GM18499 (cell line): Measurements from ENCODE around the gene JAZF1.
"Not testable (repeated sequence)": the region's sequence is repeated elsewhere in the genome, so short reads cannot be mapped to it uniquely, and the experiment has no call there.

Experiments used
- ATAC-seq: cut with Tn5 transposase; IDR thresholded peaks from one replicate; pipeline ENCODE4 v1.9.1; 2021; ENCODE audit warnings: moderate number of reproducible peaks; ENCODE audit not compliant: insufficient read depth, unreplicated experiment

JAZF1 gene

DNA sequence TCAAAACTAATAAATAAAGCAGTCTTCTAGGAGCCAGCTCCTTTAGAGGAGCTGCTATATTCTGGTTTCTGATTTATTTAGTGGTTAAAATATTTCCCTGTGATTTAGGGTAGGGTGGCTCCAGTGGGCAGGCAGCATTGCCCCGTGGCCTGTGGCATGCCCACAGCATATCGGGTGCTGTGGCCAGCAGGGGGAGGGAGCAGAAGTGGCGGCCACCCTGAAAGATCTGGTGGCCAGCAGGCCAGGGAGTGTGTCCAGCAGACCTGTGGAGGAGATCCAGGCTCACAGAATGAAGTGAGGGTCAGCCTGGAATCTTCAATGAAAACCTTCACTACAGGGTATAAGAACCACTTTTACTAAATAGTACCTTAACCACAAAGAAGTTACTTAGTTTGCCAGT lies 251.5 kb downstream of the JAZF1 start:
- no peak for ATAC-seq

DNA sequence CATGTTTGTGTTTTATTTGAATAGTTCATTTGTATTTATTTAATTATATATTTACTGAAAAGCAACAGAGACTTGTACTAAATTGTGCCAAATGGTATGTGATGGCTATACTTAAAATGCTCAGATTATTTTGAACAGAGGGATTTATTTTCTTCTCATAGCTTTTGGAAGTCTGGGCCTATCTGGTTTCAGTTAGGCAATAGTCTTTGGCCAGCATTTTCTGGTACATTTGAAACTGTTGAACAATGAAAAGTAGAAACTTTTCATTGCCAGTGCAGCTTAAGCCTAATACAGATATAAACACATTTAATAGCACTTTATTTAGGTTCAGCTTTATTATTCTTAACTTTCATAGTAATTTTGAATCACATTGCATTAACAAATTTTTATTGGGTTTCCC lies 252.6 kb downstream of the JAZF1 start:
- no peak for ATAC-seq

DNA sequence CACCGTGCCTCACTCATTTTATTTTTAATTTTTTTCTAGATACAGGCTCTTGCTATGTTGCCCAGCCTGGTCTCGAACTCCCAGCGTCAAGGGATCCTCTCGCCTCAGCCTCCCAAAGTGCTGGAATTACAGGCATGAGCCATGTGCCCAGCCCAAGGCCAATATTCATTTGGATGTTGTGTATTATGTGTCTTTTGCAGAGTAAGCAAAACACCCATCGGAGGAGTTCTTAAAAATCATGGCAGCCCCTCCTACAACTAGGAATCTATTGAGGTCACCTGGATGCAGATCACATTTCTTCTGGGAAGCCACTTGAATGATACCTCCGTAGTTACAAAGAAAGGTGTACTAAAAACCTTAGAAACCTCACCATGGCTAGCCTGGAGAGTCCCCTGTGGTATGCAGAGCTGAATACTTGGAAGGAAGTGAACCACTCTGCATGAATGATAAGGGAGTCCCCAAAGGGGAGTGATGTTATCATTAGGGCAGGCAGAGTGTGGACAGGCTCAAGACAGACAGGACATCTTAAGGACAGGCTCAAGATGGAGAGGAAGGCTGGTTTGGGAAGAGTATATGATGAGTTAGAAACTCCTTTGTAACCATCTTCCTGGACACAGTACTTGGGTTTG lies 254.9 kb downstream of the JAZF1 start:
- no peak for ATAC-seq

DNA sequence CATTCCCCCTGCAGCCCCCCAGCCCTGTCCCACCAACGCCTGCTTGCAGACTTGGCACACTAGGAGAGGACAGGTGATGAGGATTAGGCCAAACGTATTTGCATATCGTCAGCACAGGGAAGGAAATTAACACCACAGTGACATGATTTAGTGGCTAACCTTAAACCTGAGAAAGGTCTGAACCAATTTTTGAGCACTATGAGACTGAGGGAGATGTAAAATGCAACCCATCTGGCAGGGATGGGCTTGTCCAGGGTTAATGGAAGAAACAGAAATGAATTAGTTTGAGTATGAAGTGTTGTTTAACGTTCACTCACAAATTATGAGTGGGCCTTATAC lies 257.0 kb downstream of the JAZF1 start:
- ATAC-seq: no peak

DNA sequence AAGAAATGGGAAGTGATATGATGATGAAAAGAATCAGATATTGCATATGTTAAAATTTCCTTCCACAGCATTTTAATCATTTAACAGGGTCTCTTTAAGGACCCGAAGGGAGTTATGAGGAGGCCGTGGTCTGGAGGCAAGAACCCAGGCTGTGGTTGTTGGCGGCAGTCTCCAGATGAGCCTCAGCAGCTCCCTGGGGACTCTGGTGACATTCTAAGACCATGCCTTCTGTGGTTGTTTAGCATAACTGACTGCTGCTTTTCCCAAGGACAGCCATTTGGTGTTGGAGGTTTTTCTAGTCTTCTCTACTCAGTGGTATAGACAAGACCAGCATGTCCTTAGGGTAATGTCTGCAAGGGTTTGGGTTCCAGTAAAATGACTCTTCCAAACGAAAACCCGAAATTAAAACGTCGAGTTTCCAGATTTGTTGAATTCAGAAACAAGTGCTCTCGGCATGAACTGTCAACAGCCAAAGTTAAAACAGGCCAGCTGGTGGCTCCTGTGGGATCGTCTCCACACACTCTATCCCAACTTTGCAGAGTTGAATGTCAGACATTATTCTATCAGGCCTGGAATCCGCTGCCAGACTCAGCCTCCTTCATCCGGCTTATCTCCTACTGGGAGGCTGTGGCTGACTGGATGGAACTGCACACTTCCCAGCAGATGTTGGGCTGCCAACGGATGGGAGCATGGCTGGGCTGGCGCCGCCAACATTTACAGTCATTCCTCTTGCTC lies 257.5 kb downstream of the JAZF1 start:
- ATAC-seq: no peak

DNA sequence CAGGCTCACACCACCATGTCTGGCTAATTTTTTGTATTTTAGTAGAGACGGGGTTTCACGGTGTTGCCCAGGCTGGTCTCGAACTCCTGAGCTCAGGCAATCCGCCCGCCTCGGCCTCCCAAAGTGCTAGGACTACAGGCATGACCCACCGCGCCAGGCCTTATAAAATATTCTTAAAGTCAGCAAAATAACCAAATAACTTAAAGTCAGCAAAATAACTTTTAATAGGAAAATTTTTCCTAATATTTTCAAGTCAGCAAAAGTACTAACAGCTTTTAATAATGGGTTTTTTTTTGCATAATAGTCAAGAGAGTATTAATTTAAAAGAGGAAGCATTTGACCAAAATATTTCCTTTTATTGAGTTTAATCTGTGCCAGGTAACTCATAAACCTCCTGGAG lies 258.2 kb downstream of the JAZF1 start:
- not testable (repeated sequence) for ATAC-seq

- ATAC-seq: no peak
Observed at GRCh38 chr7:27921081-27921836, 259.3 kb downstream of the JAZF1 start.

DNA sequence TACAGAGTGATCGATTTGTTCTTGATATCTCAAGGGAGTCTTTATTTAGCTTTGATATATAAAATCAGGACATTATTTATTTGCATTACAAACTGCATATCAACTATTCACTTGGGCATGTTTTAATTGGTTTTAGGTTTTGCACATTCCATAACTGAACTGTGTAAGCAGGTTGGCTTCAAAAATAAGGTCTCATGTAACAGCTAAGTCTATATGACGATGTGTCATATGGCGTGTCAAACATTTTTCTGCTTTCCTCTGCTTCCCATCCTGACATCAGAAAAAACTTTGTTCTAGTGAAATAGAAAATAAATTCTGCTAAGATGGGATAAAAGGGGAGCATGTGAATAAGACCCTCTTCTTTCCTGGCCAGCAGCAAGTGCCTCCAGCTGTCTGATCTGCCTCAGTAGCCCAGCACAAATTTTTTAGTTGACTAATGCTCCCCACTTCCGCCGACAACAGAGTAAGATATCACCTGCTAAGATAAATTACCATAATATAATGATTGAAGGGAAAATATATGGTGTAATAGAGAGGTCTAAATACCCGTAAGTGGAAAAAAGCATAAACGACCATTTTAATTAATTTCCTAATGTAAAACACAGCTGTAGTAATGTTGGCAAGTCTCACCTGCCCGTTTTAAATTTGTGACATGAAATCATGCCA lies 260.2 kb downstream of the JAZF1 start:
- no peak for ATAC-seq

- no peak for ATAC-seq
Observed at GRCh38 chr7:27918503-27918902, 262.1 kb downstream of the JAZF1 start.

GRCh38 chr7:27917774-27918314 lies 262.8 kb downstream of the JAZF1 start:
- no peak for ATAC-seq

DNA sequence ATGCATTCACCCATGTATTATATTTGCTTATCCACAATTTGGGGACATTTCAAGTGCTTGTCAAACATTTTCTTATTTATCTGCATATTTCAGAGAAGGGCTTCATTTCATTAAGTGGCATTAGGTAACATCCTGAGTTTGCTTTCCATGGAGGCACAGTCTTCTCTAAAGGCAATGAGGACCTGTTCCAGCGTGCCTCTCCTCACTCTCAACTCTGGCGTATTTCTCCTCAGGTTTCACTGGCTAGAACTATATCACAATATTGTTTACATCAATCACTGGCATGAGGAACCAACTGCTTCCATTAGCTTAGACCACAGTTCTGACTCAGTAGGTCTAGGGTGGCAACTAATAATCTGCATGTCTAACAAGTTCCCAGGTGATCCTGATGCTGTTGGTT lies 263.5 kb downstream of the JAZF1 start:
- no peak for ATAC-seq

DNA sequence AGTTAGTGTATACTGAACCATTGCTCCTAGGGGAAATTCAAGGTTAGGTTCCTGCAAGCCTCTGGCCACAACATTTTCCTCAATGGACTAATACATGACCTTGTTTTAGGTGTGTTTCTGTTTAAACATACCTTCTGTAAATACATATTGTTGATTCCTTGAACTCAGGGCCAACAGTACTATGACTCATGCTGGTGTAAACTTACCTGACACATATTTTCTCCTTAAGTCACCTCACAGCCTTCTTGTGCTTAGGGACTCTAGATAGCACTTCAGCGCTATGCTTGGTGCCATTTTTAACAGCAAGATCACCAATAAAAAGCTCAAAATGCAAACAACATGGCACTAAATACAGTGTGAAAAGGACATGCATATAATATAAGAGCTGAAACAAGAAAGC lies 264.2 kb downstream of the JAZF1 start:
- ATAC-seq: no peak

DNA sequence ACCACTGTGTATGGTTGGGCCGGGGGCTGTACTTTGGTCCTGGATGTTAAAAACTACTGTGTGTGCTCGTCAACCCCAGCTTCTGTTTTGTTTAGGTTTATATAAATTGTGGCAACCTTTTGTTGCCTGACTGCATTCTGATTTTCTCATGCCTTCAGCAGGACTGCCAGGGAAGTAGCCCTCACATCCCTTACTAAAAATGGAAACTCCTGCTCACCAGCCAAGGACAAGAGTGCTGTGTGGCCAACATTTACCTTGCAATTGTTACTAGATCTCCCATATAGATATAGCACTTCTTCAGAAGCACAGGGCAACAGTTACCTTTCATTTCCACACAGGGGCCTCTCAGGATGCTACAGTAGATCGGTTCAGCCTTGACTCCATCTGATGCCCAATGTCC lies 266.2 kb downstream of the JAZF1 start:
- ATAC-seq: no peak

DNA sequence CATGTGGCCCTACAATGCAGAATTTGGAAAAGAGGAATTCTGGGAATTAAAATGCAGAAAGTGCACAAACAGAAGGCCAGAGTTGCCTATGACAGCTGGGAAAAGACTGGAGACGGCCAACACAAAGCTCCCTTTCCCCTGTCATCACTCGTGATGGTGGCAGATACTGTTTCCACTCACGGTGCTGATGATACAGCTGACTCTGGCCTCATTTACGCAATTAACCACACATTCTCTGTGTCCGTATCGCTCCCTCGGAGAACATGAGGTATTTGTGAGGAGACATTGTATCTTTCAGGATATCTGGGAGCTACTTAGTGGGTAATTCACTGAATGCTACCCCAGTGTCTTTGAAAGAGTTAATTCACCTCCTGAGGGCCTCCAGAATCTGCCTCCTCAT lies 267.8 kb downstream of the JAZF1 start:
- ATAC-seq: no peak

- no peak for ATAC-seq
Observed at GRCh38 chr7:27911920-27912319, 268.7 kb downstream of the JAZF1 start.

DNA sequence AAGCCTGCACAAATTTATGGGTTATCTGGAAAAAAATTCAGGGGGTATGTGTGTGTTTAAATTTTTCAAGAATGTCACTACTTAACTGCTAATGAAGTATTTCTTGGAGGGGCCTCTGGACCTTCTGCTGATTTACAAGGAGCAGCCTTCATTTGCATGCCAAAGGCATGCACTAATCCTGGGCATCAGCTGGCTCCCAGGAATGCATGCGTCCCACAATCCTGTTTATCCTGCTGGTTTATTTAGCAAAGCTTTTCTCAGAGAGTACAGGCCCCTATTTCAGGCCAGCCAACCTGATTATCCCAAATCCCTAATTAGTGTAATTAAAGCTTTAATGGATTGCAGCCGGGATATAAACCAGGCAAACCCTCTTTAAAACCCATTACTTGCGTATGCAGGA lies 270.3 kb downstream of the JAZF1 start:
- no peak for ATAC-seq

DNA sequence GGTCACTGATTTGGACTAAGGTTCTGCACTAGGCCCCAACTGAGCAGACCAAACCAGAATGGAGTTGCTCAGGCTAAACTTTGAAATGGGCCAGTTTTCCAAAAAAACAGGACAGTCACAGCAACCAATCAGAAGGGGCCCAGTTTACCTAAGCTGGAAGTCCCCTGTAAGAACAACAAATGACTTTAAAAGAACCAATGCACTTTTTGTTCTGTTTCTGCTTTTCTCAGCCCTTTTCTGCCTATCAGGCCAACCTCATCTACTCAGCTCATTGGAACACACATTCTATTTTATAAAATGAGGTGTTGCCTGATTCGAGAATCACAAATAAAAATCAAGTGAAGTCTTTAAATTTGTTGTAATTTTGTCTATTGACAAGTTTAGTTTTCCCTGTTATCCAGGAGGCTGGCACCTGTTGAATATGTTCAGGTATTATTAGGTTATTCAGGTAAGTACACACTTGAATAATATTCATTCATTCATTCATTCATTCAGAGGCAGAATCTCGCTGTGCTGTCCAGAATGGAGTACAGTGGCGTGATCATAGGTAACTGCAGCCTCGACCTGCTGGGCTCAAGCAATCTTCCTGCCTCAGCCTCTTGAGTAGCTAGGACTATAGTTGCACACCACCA lies 271.9 kb downstream of the JAZF1 start:
- no peak for ATAC-seq

DNA sequence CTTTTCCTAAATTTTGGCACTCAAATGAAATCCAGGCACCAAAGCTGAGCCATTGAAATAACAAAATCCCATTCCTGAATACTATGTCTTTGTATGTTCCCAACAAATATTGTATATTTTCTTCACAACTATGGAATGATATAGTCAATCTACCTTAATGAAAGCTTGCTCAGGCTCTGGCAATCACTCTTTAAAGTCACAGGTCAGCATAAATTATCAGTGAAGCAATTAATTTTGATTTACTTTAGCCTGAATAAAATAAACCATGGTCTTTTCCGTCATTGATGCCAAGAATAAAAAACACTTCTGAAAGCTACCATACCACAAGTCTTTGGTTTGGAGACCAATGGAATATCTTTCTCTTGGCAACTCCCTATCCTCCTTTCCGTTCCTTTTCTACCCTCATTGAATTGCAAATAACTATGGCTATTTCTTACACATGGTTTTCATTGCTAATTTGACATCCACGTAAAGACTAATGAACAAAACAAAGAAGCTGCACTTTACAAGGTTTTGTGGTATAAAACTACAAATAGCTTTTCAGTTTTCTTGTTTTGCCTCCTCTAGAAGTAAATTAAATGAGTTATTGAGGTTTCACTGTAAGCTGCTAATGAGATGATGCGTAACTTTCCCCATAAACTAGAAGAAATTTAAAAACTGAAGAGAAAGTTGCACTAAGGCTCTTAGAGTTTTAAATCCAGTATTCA lies 274.1 kb downstream of the JAZF1 start:
- ATAC-seq: no peak

- ATAC-seq: no peak
Observed at GRCh38 chr7:27905951-27906350, 274.6 kb downstream of the JAZF1 start.
